SKM-1 (cell line): ENCODE data around the gene GRM7.

Source experiments
- DNase-seq: peaks from one replicate; lab custom pipeline; 2025; ENCODE audit not compliant: unreplicated experiment; lab: John Stamatoyannopoulos, UW

Gene GRM7

GRCh38 chr3:7697548-7697947 lies 836.6 kb downstream of the GRM7 start:
- DNase-seq: no peak

- DNase-seq: no peak
Observed at GRCh38 chr3:7700539-7700938, 839.6 kb downstream of the GRM7 start.

GRCh38 chr3:7700977-7701376 lies 840.1 kb downstream of the GRM7 start:
- DNase-seq: no peak

- DNase-seq: no peak
Observed at GRCh38 chr3:7707187-7707586, 846.3 kb downstream of the GRM7 start.

GRCh38 chr3:7709376-7710082 lies 848.6 kb downstream of the GRM7 start:
- no peak for DNase-seq

- no peak for DNase-seq
Observed at GRCh38 chr3:7710284-7710683, 849.4 kb downstream of the GRM7 start.

- no peak for DNase-seq
Observed at GRCh38 chr3:7713724-7714123, 852.8 kb downstream of the GRM7 start.

- DNase-seq: no peak
Observed at GRCh38 chr3:7720649-7721297, 859.9 kb downstream of the GRM7 start.

- no peak for DNase-seq
Observed at GRCh38 chr3:7721869-7722268, 861.0 kb downstream of the GRM7 start.

GRCh38 chr3:7728566-7729519 lies 867.9 kb downstream of the GRM7 start:
- no peak for DNase-seq

- no peak for DNase-seq
Observed at GRCh38 chr3:7733933-7734332, 873.0 kb downstream of the GRM7 start.

GRCh38 chr3:7734456-7734855 lies 873.5 kb downstream of the GRM7 start:
- DNase-seq: no peak

- no peak for DNase-seq
Observed at GRCh38 chr3:7737263-7737662, 876.3 kb downstream of the GRM7 start.

- DNase-seq: no peak
Observed at GRCh38 chr3:7739754-7740153, 878.8 kb downstream of the GRM7 start.

GRCh38 chr3:7740458-7740857 lies 879.5 kb downstream of the GRM7 start:
- no peak for DNase-seq

GRCh38 chr3:7744850-7745249 lies 883.9 kb downstream of the GRM7 start:
- no peak for DNase-seq

- DNase-seq: no peak
Observed at GRCh38 chr3:7745711-7746110, 884.8 kb downstream of the GRM7 start.

GRCh38 chr3:7749931-7750695 lies 889.2 kb downstream of the GRM7 start:
- DNase-seq: no peak

- no peak for DNase-seq
Observed at GRCh38 chr3:7752005-7752404, 891.1 kb downstream of the GRM7 start.

- no peak for DNase-seq
Observed at GRCh38 chr3:7754653-7755441, 893.9 kb downstream of the GRM7 start.
